HepG2 (cell line): ENCODE data around the gene CKS2. TPM values are rescaled to one million over a fixed set of nuclear protein-coding genes. Genes with fewer than 3 reads are reported as not detected.
A peak's percentile ranks its signal among the peaks of the same experiment; 100 is the strongest.

Experiments
- ATAC-seq: fragments of 200-7000 bp; cut with Tn5 transposase; 3 replicates; pipeline ENCODE4 v1.9.1; 2020; ENCODE audit warnings: mild to moderate bottlenecking, moderate library complexity
- BruUV-seq: library from RNA; stranded (reverse); fragments of 400-500 nt; replicated peaks from 2 replicates; lab custom pipeline; 2021; lab: Mats Ljungman, UMichigan
- CTCF ChIA-PET: fragments of 300-600 bp; formaldehyde crosslinking; extraction: SDS; loops from one replicate; lab custom pipeline; 2021; ENCODE audit warnings: low total read pairs, inconsistent platforms, low intra/inter-chr PET ratio; lab: Yijun Ruan, JAX
- POLR2A ChIA-PET: fragments of 350-600 bp; sonication (Branson Sonifier 250); formaldehyde crosslinking; loops from one replicate; lab custom pipeline; 2020; ENCODE audit warnings: antibody characterized with exemption, inconsistent platforms; lab: Yijun Ruan, JAX
- DNase-seq: peaks from one replicate; pipeline ENCODE4 v3.0.0-alpha.2; 2015; ENCODE audit warnings: low spot score
- FAIRE-seq: peaks from 3 replicates; lab custom pipeline; 2011; peaks lifted over from hg19 to GRCh38; lab: Jason Lieb, UNC
- H2AFZ ChIP-seq: one replicate; pipeline ENCODE4 v1.6.1; 2011; ENCODE audit warnings: low read length, inconsistent platforms
- H3K27ac ChIP-seq: fragments of 300-600 bp; 3 replicates; pipeline ENCODE4 v1.8.0; 2011; ENCODE audit warnings: mixed run types, mild to moderate bottlenecking, mixed read lengths, low read length, inconsistent platforms; ENCODE audit not compliant: insufficient read depth; ENCODE audit errors: extremely low read length
- H3K27me3 ChIP-seq, 2 experiments: fragments of 200-600 bp in 1 of 2; 2 replicates in 1 of 2; 3 replicates in 1 of 2; pipeline versions ENCODE4 v1.6.0 to v1.8.0; 2011; ENCODE audit warnings: low read length in 2 of 2, mild to moderate bottlenecking in 2 of 2, moderate library complexity in 2 of 2, inconsistent platforms in 1 of 2; ENCODE audit not compliant: insufficient read depth in 2 of 2, control insufficient read depth in 1 of 2
- H3K36me3 ChIP-seq, 2 experiments: fragments of 200-600 bp in 1 of 2; replicated peaks in 1 of 2; 2 replicates in 1 of 2; 3 replicates in 1 of 2; pipeline versions ENCODE4 v1.5.1 to v1.8.0; 2011; ENCODE audit warnings: low read length in 2 of 2, inconsistent platforms in 1 of 2; ENCODE audit not compliant: insufficient read depth in 2 of 2, control insufficient read depth in 1 of 2
- H3K4me1 ChIP-seq: 2 replicates; pipeline ENCODE4 v1.5.1; 2012; ENCODE audit warnings: low read length, inconsistent platforms; ENCODE audit not compliant: insufficient read depth
- H3K4me2 ChIP-seq: 2 replicates; pipeline ENCODE4 v1.6.0; 2011; ENCODE audit warnings: low read depth, low read length, inconsistent platforms
- H3K4me3 ChIP-seq, 3 experiments: fragments of 200-600 bp in 1 of 3; sonication (generic), shearing (Covaris generic) in 1 of 3; replicated peaks in 1 of 3; 2 replicates each; pipeline ENCODE4 v1.5.1; 2011 to 2016; ENCODE audit warnings: low read length in 3 of 3, inconsistent platforms in 2 of 3, low read depth in 2 of 3, mild to moderate bottlenecking in 2 of 3, control low read depth in 1 of 3, mixed read lengths in 1 of 3; ENCODE audit not compliant: insufficient read depth in 1 of 3
- H3K79me2 ChIP-seq: one replicate; pipeline ENCODE4 v1.6.1; 2011; ENCODE audit warnings: low read length, inconsistent platforms; ENCODE audit not compliant: insufficient read depth
- H3K9ac ChIP-seq: 2 replicates; pipeline ENCODE4 v1.6.0; 2011; ENCODE audit warnings: mild to moderate bottlenecking, low read depth, low read length, inconsistent platforms; ENCODE audit not compliant: insufficient read depth
- H3K9me3 ChIP-seq: 2 replicates; pipeline ENCODE4 v1.5.1; 2012; ENCODE audit warnings: mild to moderate bottlenecking, low read length
- H4K20me1 ChIP-seq: 2 replicates; pipeline ENCODE4 v1.6.0; 2011; ENCODE audit warnings: inconsistent platforms, mild to moderate bottlenecking, low read length, moderate library complexity; ENCODE audit not compliant: insufficient read depth
- CHD4 ChIP-seq: fragments of 200-600 bp; sonication (generic); IDR thresholded peaks from 2 replicates; pipeline ENCODE4 v1.7.0; 2017; ENCODE audit warnings: mild to moderate bottlenecking, low read length, borderline replicate concordance
- RFXAP ChIP-seq: sonication (generic); formaldehyde crosslinking; IDR thresholded peaks from 2 replicates; pipeline ENCODE4 v1.4.0; 2020; ENCODE audit warnings: missing genetic modification reagents, borderline replicate concordance
- SIX4 ChIP-seq: sonication (generic); formaldehyde crosslinking; IDR thresholded peaks from 2 replicates; pipeline ENCODE4 v1.4.0; 2020; ENCODE audit warnings: missing genetic modification reagents
- ZNF687 ChIP-seq: sonication (generic); formaldehyde crosslinking; IDR thresholded peaks from 2 replicates; pipeline ENCODE4 v1.5.1; 2020; ENCODE audit warnings: mild to moderate bottlenecking, missing genetic modification reagents, moderate library complexity
- WGBS: methylation state at CpG from one replicate; pipeline ENCODE4 v1.1.6; 2017; ENCODE audit warnings: low lambda C conversion rate; 5-methylcytosine and 5-hydroxymethylcytosine counted together
- in situ Hi-C: cut with HindIII; loops from 2 replicates; pipeline ENCODE4 v1.10.0; 2017; ENCODE audit warnings: low pct_unique_long_range_greater_than_20kb; ENCODE audit not compliant: extremely low pct_ligation_motif_present
- intact Hi-C: fragments of 100-400 bp; cut with micrococcal nuclease; formaldehyde crosslinking; loops from one replicate; pipeline ENCODE4 v1.10.0; 2022; ENCODE audit not compliant: unreplicated experiment
- polyA plus RNA-seq, 8 experiments: library from polyadenylated mRNA; depleted of rRNA in 3 of 8; stranded (reverse) in 7 of 8; unstranded in 1 of 8; fragments of >200 nt; fragmentation: Illumina TruSeq in 4 of 8; extraction: Trizol in 4 of 8; gene quantifications; 2 replicates each; pipeline versions ENCODE4 v1.2.1 to v1.2.3, GENCODE V29; 2011 to 2016; ENCODE audit warnings: low read depth in 4 of 8, missing spikeins in 1 of 8, mixed read lengths in 1 of 8; ENCODE audit not compliant: insufficient read depth in 1 of 8
- total RNA-seq, 5 experiments: library from RNA; depleted of rRNA; stranded (reverse); fragments of >200 nt; fragmentation: Illumina TruSeq; extraction: Trizol; gene quantifications; 2 replicates each; pipeline ENCODE4 v1.2.3, GENCODE V29; 2016; ENCODE audit warnings: low read depth in 1 of 5

Gene CKS2
- total and polyA plus RNA-seq, 2 of the 13 experiments (the other 11 are each of a cell fraction or from before 2014, with no cell fraction given): 251 to 317 TPM

DNA sequence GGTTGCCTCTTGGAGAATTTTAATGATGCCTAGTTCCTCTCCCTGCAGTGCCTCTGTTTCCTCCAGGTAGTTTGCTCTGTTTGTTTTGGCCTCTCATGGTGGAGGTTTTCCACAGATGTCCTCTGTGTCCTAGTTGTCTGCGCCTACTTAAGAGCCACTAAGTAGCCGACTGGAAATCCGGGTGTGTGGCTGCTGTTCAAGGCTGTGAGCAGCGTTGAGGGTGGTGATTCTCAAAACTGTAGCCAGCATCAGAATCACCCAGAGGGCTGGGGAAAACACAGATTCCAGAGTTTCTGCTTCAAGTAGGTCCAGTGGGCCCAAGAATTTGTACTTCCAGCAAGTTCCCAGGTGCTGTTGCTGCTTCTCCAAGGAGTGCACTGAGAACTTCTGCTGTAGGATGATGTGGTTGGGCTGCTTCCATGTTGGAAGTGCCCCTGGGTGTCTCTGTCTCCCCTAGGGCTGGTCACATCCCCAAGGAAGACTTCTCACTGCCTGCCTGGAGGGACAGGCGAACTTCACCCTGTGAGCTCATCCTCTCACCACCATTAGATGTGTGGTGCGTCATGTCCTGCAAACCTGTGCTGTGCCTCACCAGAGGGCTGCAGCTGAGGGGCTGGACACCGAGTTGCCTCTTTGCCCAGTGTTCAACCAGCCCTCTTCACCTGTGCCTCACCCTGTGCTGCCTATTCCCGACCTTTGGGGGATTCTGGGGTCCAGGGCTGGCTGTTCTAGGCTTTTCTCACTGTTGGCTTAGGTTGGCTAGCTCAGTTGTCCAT is 42.1 kb downstream of the CKS2 start:
- Histone ChIP-seq H2AFZ (no peak overlapping the region), H3K79me2 (no peaks in the 10 kb centered on the region), H3K4me1 (peaks cover 68% of the 10 kb centered on the region), H3K36me3 (peaks cover 23 to 53% of the 10 kb centered on the region in 2 experiments), H3K4me2 (no peak overlapping the region), H3K27ac (no peak overlapping the region), H3K9me3 (no peaks in the 10 kb centered on the region), H3K9ac (no peak overlapping the region), H3K4me3 (no peak overlapping the region), H4K20me1 (no peaks in the 10 kb centered on the region), H3K27me3 (no peaks in the 10 kb centered on the region)
- FAIRE-seq (no peak), ATAC-seq (no peak), DNase-seq (no peak)
- POLR2A ChIA-PET: interaction anchor here (1.2 to 2.5 kb wide), 2 partner anchors 34 to 43 kb away, joined by 3 to 6 read pairs; partner anchors contain the start of genes CKS2 and SECISBP2
- TF ChIP-seq ZNF687 (CRISPR knock-in tag): 0 out of 2 replicates have a peak, but pooled peaks have one; percentile 22
- TF ChIP-seq SIX4 (CRISPR knock-in tag): no peak
- no peak for TF ChIP-seq RFXAP
- no peak for TF ChIP-seq CHD4
- intact Hi-C loops (no loop called here), in situ Hi-C loops (no loop called here)
- CTCF ChIA-PET: no interaction called here
- no TSS peak for BruUV-seq
- WGBS: 94% methylated on average over 6 of the region's 8 CpGs
